AG10803 (cell line): ENCODE results near the gene LDLRAD4.

Experiments used
- DNase-seq: peaks from one replicate; pipeline ENCODE4 v3.0.0; 2010; ENCODE audit warnings: low read depth
- H3K4me3 ChIP-seq: 2 replicates; pipeline ENCODE4 v1.5.1; 2011; ENCODE audit warnings: mild to moderate bottlenecking, low read length, control low read depth
- TF ChIP-seq, protein P1 (sequence below): conservative IDR thresholded peaks from 2 replicates; pipeline ENCODE4 v1.5.1; 2011; ENCODE audit warnings: mild to moderate bottlenecking, low read length, control low read depth, inconsistent platforms

Gene LDLRAD4

DNA sequence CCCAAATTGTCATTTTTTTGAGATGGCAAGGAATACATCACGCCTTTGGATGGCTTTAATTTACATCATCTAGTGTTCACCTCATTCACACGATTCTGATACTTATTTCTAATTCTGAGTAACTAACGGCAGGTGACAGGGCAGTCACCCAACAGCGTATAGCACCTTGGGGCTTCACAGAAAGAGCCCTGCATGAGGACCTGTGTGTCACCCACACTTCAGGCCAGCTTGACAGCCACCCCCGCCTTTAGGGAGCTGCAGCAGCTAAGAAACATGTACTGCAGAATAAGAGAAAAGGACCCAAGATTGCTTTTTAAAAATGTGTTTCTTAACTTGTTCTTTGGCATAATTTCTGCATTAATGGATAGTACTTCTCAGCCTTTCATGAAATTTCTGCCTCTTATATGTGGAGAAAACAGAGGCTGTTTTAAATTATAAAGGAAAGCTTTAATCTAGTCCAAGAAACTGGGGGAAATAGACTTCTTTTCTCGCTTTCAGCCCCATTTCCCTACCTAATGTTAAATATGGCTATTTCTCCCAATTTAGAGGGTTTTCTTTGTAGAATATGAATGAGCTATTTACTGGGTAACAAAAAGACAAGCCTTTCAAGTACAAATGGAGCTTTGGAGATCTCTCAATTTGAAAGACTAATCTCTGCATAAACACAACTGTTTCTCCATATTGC, 245.1 kb downstream of the LDLRAD4 start:
- TF ChIP-seq, protein P1, sequence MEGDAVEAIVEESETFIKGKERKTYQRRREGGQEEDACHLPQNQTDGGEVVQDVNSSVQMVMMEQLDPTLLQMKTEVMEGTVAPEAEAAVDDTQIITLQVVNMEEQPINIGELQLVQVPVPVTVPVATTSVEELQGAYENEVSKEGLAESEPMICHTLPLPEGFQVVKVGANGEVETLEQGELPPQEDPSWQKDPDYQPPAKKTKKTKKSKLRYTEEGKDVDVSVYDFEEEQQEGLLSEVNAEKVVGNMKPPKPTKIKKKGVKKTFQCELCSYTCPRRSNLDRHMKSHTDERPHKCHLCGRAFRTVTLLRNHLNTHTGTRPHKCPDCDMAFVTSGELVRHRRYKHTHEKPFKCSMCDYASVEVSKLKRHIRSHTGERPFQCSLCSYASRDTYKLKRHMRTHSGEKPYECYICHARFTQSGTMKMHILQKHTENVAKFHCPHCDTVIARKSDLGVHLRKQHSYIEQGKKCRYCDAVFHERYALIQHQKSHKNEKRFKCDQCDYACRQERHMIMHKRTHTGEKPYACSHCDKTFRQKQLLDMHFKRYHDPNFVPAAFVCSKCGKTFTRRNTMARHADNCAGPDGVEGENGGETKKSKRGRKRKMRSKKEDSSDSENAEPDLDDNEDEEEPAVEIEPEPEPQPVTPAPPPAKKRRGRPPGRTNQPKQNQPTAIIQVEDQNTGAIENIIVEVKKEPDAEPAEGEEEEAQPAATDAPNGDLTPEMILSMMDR = no peak
- H3K4me3 ChIP-seq = no peak overlapping the region
- no peak for DNase-seq

DNA sequence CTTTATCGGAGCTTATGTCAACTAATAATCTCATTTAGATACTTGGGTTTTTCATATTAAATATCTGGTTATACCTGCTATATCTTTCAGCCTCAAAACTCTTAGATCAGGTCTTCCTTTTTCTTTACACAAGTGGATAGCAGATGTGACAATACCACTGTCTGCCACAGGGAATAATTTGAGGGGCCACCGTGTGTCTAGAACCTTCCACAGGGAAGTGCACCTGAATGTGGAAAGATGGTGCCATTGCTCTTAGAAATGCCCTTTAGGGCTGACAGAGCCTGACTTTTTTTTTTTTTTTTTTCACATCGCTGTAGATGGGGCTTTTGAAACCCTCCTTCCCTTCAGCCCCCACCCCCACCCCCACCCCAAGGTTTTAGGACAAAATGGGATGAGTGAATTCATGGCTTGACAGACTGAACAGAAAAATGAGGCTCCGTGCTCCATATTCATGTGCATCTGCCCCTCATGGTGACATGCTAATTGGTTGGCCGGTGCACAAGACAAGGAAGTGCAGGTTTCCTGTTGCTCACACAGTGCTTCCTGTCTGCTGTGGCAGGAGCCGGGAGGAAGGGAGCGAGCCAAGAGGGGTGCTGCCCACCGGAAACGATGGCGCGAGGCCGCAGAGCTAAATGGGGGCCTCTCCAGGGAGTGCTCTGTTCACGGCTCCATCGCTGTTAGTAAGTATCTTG, 246.0 kb downstream of the LDLRAD4 start:
- TF ChIP-seq, protein P1 = no peak; the same call in 1 of the 2 replicates
- no peak for DNase-seq
- H3K4me3 ChIP-seq = no peak overlapping the region

DNA sequence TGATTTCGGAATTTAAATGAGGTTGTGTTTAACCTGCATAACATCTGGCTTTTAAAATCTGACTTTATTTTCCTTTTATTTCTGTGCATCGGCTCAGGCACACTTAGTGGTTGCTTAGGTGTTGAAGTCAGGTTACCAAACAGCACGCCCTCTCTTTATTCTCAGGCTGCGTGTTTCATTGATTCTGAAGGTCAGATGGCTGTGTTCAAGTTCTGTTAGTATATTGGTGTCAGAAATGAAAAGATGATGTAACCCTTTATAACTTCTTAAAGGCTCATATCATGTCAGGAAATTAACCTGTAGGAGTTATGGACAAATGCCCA, 246.5 kb downstream of the LDLRAD4 start:
- TF ChIP-seq, protein P1 = no peak
- H3K4me3 ChIP-seq = no peak overlapping the region

DNA sequence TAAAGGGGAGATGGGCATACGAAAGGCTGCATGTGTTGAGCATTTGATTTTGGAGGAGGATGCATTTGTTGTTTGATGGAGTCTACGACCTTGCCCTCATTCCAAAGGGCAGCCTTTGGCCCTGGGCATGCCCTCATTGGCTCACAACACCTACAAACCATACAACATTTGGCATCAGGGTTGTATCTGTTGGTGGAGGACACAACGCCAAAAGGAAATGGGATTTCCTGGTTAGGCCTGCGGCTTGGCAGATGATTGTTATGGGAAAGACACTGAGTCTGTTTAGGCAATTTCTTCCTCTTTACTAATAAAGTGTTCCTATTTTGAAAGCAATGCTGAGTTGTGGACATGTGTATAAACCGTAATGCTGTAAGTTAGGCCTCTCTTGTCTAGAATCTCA, 246.9 kb downstream of the LDLRAD4 start:
- H3K4me3 ChIP-seq = no peak overlapping the region
- TF ChIP-seq, protein P1 = no peak

More for the DNA sequence above, 246.5 kb downstream of the LDLRAD4 start:
- no peak for DNase-seq

DNA sequence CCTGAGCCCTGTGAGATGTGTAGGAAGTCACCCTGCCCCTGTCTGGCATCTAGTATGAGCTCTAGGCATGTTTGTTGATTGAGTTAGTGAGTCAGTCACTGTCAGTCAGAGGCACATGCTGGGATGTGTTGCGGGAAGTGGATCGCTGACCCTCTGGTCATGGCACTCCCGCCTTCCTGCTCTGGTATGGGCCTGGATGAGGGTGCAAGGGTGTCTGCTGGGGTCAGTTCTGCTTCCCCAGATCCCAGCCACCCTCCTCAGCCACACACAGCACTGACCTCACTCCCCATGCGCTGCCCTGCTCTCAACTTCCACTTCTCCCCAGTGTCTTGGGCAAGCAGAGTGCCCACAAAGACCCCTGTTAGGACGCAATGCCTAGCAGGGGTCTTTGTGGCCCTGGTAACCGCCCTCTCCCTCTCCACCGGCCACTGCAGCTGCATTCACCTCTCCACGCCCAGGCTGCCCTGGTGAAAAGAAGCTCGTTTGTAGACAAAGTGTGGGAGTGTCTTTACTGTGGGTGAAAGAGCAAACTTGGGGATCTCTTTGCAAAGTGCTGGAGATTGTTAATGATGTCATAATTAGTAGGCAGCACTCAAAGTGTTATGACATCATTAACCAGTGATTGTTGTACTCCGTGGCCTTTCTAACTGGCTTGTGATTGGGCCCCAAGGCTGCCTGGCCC, 252.1 kb downstream of the LDLRAD4 start:
- TF ChIP-seq, protein P1 = no peak
- no peak for DNase-seq

More for the DNA sequence above, 246.9 kb downstream of the LDLRAD4 start:
- DNase-seq = no peak

DNA sequence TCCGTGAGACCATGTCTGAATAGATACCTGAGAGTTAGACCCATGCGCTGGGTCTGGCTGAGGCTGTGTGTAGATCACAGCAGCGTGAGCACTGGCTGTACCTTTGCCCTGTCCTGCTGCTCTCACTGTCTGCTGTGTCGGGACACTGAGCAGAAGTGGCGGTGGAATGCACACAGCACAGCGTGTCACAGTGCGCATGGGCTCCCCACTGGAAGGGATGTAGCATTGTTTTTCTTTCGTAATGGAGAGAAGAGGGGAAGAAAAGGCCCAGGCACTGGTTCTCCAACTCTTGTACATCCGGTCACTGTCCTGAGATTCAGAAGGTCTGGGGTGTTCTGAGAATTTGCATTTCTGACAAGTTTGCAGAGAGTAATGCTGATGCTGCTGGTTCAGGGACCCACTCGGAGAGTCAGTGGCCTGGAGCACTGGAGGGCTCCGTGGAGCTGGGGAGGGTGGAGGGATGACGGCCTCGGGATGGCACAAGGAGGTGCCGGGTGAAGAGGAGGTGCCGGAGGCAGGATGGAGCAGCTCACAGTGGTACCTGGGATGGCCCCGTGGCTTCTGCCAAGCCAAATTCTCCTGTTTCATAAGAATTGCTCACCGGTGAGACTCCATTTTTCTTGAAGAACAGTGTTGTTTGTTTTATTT, 252.8 kb downstream of the LDLRAD4 start:
- no peak for DNase-seq
- H3K4me3 ChIP-seq = no peak overlapping the region
- TF ChIP-seq, protein P1 = no peak

More for the DNA sequence above, 252.1 kb downstream of the LDLRAD4 start:
- no peak overlapping the region for H3K4me3 ChIP-seq
